Coronary artery (tissue), 2 donors: ENCODE measurements around the gene AFF2.

ENCODE experiments used
- DNase-seq: peaks from one replicate; pipeline ENCODE4 v3.0.0-alpha.2; 2017; ENCODE audit warnings: low spot score
- H3K27ac ChIP-seq, 2 donors: fragments of 200-600 bp; sonication (generic); one replicate each; pipeline ENCODE4 v1.5.1; 2016 to 2019
- H3K4me3 ChIP-seq: fragments of 200-600 bp; sonication (generic); 2 replicates; pipeline ENCODE4 v1.5.1; 2016; ENCODE audit warnings: mild to moderate bottlenecking, moderate library complexity
- CTCF ChIP-seq: fragments of 200-600 bp; sonication (generic); IDR thresholded peaks from one replicate; pipeline ENCODE4 v1.5.1; 2019; ENCODE audit warnings: antibody characterized with exemption

Gene AFF2

DNA sequence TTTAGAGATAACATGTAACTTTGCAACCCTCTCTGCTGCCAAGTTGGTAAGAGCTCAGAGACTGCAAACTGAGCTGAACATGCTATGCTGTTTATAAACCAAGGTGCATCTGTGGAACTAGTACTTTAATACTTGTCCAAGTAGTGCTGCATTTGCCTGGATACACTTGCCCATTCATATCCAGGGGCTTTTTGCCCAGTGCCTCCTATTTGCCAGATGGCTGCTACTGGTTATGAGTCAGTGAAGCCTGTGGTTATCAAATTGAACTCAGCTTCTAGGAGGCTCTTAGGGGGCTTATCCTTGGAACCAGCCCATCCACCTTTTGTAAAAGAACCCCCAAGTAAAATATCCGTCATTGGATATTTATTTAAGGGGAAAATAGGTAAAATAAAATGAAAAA, 79.6 kb downstream of the AFF2 start:
- DNase-seq: no peak
- Histone ChIP-seq H3K4me3 (no peak overlapping the region), H3K27ac (no peak overlapping the region)
- no peak for TF ChIP-seq CTCF

GRCh38 chrX:148582353-148582752, 81.9 kb downstream of the AFF2 start:
- TF ChIP-seq CTCF: no peak
- no peak for DNase-seq
- no peak overlapping the region for H3K4me3 ChIP-seq
- H3K27ac ChIP-seq: no peak overlapping the region

GRCh38 chrX:148588649-148589310, 88.4 kb downstream of the AFF2 start:
- DNase-seq: no peak
- TF ChIP-seq CTCF: no peak
- no peak overlapping the region for H3K4me3 ChIP-seq
- no peak overlapping the region for H3K27ac ChIP-seq

DNA sequence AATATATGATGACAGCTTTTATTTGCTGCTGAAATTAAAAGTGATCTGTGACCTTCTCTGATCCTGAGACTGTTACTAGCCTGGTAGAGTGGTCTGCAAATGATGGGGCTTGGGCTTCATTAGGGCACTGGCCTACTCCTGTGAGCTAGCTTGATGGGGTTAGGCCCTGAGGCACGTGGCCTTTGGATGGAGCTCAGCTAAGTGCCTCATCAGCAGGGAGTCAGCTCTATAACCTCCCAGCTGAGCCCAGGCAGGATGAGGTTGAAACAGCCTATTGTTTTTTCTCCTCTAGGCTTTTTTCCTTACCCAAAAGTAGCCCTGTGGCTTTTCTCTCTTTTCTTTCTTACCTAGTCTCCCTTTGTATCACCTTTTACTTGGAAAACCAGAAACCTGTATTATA, 92.2 kb downstream of the AFF2 start:
- no peak for TF ChIP-seq CTCF
- no peak overlapping the region for H3K27ac ChIP-seq

DNA sequence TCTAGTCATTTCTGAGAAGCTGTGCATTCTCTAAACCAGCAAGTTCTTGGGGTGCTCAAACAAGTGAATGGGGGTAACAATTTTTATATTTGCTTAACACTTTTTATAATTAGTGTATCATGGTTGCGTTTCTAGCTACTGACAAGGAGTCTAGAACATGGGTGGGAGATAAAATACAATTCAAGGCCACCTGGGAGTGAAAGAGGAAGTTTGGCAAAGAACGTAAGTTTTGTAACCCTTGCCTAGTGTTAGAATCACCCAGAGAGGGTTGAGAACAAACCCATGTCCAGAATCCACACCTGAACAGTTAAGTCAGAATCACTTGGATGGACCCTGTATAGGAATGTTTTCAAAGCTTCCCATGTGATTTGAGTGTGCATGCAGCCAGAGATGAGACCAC, 92.7 kb downstream of the AFF2 start:
- DNase-seq: no peak
- no peak overlapping the region for H3K27ac ChIP-seq
- TF ChIP-seq CTCF: no peak
- no peak overlapping the region for H3K4me3 ChIP-seq

More for the DNA sequence above, 92.2 kb downstream of the AFF2 start:
- H3K4me3 ChIP-seq: no peak overlapping the region
- DNase-seq: no peak

DNA sequence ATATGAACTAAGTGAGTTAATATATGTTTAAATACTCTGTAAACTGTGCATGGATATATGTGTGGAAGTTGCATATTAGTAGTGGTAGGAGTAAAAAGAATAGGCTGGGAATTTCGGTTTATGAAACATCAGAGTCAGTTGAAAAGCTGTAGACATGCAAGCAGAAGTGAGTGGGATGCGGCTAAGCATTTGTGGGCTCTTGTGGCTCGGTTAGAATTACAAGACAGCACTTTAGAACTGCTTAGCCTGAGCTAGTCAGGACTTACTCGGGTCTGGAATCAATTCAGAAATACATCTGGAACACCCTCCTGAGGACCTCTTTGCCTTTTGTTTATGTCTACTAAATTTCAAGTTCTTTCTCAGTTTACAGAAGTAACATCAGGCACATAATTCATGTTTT, 93.6 kb downstream of the AFF2 start:
- Histone ChIP-seq H3K4me3 (no peak overlapping the region), H3K27ac (no peak overlapping the region)
- no peak for DNase-seq
- no peak for TF ChIP-seq CTCF

DNA sequence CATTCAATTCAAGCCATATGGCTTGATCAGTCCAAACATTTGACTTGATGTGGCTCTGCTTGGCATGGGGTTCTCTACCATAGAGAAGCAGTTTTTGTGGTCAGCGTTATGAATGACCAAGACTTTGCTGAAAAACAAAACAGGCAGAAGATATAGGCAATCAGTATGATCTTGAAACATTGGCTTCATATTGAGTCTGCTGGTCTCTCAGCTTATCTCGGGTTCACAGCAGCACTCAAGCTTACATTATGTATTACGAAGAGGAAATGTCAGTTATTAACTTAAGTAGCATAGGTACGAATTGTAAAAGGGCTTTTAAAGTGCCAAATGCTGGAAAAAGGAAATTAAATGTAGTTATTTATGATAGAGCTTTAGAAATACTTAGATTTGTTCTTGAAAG, 99.0 kb downstream of the AFF2 start:
- TF ChIP-seq CTCF: no peak
- no peak for DNase-seq
- no peak overlapping the region for H3K27ac ChIP-seq
- no peak overlapping the region for H3K4me3 ChIP-seq
